H1 (cell line): ENCODE data around the gene TMED4. TPM values are rescaled to one million over a fixed set of nuclear protein-coding genes. Genes with fewer than 3 reads are reported as not detected.

ENCODE experiments used
- EP300 ChIP-seq, 2 experiments: IDR thresholded peaks; 1 replicate in 1 of 2; 2 replicates in 1 of 2; pipeline ENCODE4 v1.6.1; 2011 to 2012; ENCODE audit warnings: low read depth in 2 of 2, low read length in 2 of 2, mild to moderate bottlenecking in 2 of 2, borderline replicate concordance in 1 of 2, inconsistent platforms in 1 of 2, moderate library complexity in 1 of 2
- HDAC6 ChIP-seq: IDR thresholded peaks from one replicate; pipeline ENCODE4 v1.7.1; 2012; ENCODE audit warnings: low read depth, mild to moderate bottlenecking, inconsistent platforms, low read length, moderate library complexity
- KDM1A ChIP-seq: fragments of 200-600, 300-600 bp; sonication (generic); IDR thresholded peaks from 2 replicates; pipeline ENCODE4 v1.7.1; 2016; ENCODE audit warnings: mild to moderate bottlenecking, low read length, borderline replicate concordance
- TCF12 ChIP-seq: IDR thresholded peaks from 2 replicates; pipeline ENCODE4 v1.6.1; 2011; ENCODE audit warnings: low read depth, mild to moderate bottlenecking, low read length
- polyA plus RNA-seq, 7 experiments: library from polyadenylated mRNA; depleted of rRNA in 3 of 7; stranded (reverse) in 5 of 7; unstranded in 2 of 7; fragments of >200 nt in 5 of 7; fragments of 200-250 nt in 2 of 7; gene quantifications; 1 replicate in 5 of 7; 2 replicates in 1 of 7; 4 replicates in 1 of 7; pipeline versions ENCODE4 v1.2.1 to v1.2.3, GENCODE V29; 2011 to 2013; ENCODE audit warnings: missing spikeins in 2 of 7, mixed read lengths in 2 of 7
- total RNA-seq: library from RNA; stranded (reverse); fragmentation: NEBNext Ultra II Directional; extraction: Animal tissue kit (Norgen Biotek cat#: 25700); gene quantifications from 2 replicates; pipeline ENCODE4 v1.2.1, GENCODE V29; 2021

The TMED4 gene
- total and polyA plus RNA-seq, 2 of the 8 experiments (the other 6 are each of a cell fraction or from before 2014, with no cell fraction given) = 44.9 to 76.7 TPM

DNA sequence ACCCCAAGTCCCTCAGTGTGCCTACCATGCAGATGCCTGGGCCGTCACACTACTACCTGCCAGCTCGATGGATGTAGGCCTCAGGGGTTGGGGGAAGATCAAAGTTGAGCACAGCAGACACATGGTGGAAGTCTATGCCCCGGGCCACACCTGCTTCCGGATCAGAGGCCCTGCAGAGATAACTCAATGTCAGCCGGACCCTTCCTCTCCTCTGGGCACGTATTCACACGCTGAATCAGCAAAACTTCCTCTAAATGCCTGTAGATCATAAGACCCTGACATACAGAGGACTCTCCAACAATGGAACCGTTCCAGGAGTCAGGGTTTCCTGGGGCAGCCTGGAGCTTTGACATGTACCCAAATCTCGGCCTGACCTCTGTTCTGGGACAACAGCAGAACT, 12.1 kb downstream of the TMED4 start (continued):
- TF ChIP-seq KDM1A = no peak
- TF ChIP-seq TCF12 = no peak
- TF ChIP-seq EP300 (IDR thresholded peaks at IDR 0.05; ENCODE audit: borderline replicate concordance in 1 of 2, low read depth in 2 of 2, low read length in 2 of 2) = no peak
- TF ChIP-seq HDAC6 = no peak
